GM12878 (cell line): Measurements from ENCODE around the gene COL1A1. TPM values are rescaled to one million over a fixed set of nuclear protein-coding genes. Genes with fewer than 3 reads are reported as not detected.

Experiments
- ATAC-seq: fragments of 200-7000 bp; cut with Tn5 transposase; 3 replicates; pipeline ENCODE4 v1.9.1; 2020; ENCODE audit warnings: mild to moderate bottlenecking, moderate library complexity
- BruUV-seq: library from RNA; stranded (reverse); fragments of 400-500 nt; replicated peaks from 2 replicates; lab custom pipeline; 2021; lab: Mats Ljungman, UMichigan
- CTCF ChIA-PET: fragments of 300-600 bp; sonication (Branson Sonifier 250); formaldehyde crosslinking; extraction: SDS; loops from one replicate; lab custom pipeline; 2021; ENCODE audit warnings: inconsistent platforms; lab: Yijun Ruan, JAX
- POLR2A ChIA-PET: fragments of 350-600 bp; formaldehyde crosslinking; extraction: SDS; loops from one replicate; lab custom pipeline; 2021; ENCODE audit warnings: inconsistent platforms; lab: Charles Lee
- RAD21 ChIA-PET: fragments of 300-600 bp; sonication (Branson Sonifier 250); formaldehyde crosslinking; loops from one replicate; lab custom pipeline; 2023; ENCODE audit warnings: antibody characterized with exemption; ENCODE audit not compliant: unreplicated experiment; lab: Charles Lee
- SMC1A ChIA-PET: fragments of 300-600 bp; sonication (Branson Sonifier 250); formaldehyde crosslinking; loops from one replicate; lab custom pipeline; 2023; ENCODE audit not compliant: unreplicated experiment, uncharacterized antibody; lab: Charles Lee
- DNase-seq: peaks from one replicate; pipeline ENCODE4 v3.0.0-alpha.2; 2011; ENCODE audit warnings: low read depth, low spot score
- FAIRE-seq: peaks from 3 replicates; lab custom pipeline; 2011; peaks lifted over from hg19 to GRCh38; lab: Jason Lieb, UNC
- H2AFZ ChIP-seq: 2 replicates; pipeline ENCODE4 v1.6.0; 2011; ENCODE audit warnings: low read depth, low read length, control low read depth; ENCODE audit not compliant: control insufficient read depth
- H3K27ac ChIP-seq: 2 replicates; pipeline ENCODE4 v1.5.1; 2011; ENCODE audit warnings: control low read depth; ENCODE audit not compliant: control insufficient read depth, insufficient read depth
- H3K27me3 ChIP-seq, 2 experiments: replicated peaks in 1 of 2; 2 replicates each; pipeline versions ENCODE4 v1.6.0 to v1.6.1; 2011; ENCODE audit warnings: low read length in 1 of 2; ENCODE audit not compliant: control insufficient read depth in 2 of 2, insufficient read depth in 2 of 2
- H3K36me3 ChIP-seq, 2 experiments: 2 replicates each; pipeline ENCODE4 v1.5.1; 2011; ENCODE audit warnings: low read length in 1 of 2; ENCODE audit not compliant: control insufficient read depth in 2 of 2, insufficient read depth in 2 of 2
- H3K4me1 ChIP-seq: 2 replicates; pipeline ENCODE4 v1.6.1; 2011; ENCODE audit warnings: mild to moderate bottlenecking, low read length, moderate library complexity, mixed read lengths; ENCODE audit not compliant: control insufficient read depth, insufficient read depth
- H3K4me2 ChIP-seq: 2 replicates; pipeline ENCODE4 v1.6.0; 2011; ENCODE audit warnings: control low read depth; ENCODE audit not compliant: control insufficient read depth, insufficient read depth
- H3K4me3 ChIP-seq: fragments of 200-600 bp; sonication (generic); 2 replicates; pipeline ENCODE4 v1.5.1; 2016
- H3K79me2 ChIP-seq: 2 replicates; pipeline ENCODE4 v1.6.0; 2011; ENCODE audit warnings: low read length; ENCODE audit not compliant: control insufficient read depth, insufficient read depth
- H3K9ac ChIP-seq: 2 replicates; pipeline ENCODE4 v1.8.0; 2011; ENCODE audit warnings: low read length, control low read depth, mixed read lengths; ENCODE audit not compliant: control insufficient read depth, insufficient read depth
- H3K9me3 ChIP-seq: replicated peaks from 3 replicates; pipeline ENCODE4 v1.5.1; 2011; ENCODE audit warnings: mild to moderate bottlenecking, low read length; ENCODE audit not compliant: control insufficient read depth, insufficient read depth
- H4K20me1 ChIP-seq: 2 replicates; pipeline ENCODE4 v1.6.0; 2011; ENCODE audit not compliant: control insufficient read depth, insufficient read depth
- ATF2 ChIP-seq: IDR thresholded peaks from 2 replicates; pipeline ENCODE4 v1.6.1; 2012; ENCODE audit warnings: low read length, inconsistent platforms
- BACH1 ChIP-seq: fragments of 450-650 bp; IDR thresholded peaks from 2 replicates; pipeline ENCODE4 v1.6.1; 2017; ENCODE audit warnings: mild to moderate bottlenecking, borderline replicate concordance
- BCL11A ChIP-seq: IDR thresholded peaks from 2 replicates; pipeline ENCODE4 v1.6.1; 2011; ENCODE audit warnings: low read depth, low read length
- CHD1 ChIP-seq: IDR thresholded peaks from 2 replicates; pipeline ENCODE4 v1.6.1; 2012; ENCODE audit warnings: low read depth, low read length, improper control_type of control experiment
- FOS ChIP-seq: IDR thresholded peaks from 3 replicates; pipeline ENCODE4 v1.6.1; 2011; ENCODE audit warnings: borderline replicate concordance; ENCODE audit not compliant: insufficient read length; ENCODE audit errors: extremely low read depth
- LARP7 ChIP-seq: fragments of 450-650 bp; IDR thresholded peaks from 2 replicates; pipeline ENCODE4 v1.6.1; 2017; ENCODE audit warnings: mild to moderate bottlenecking
- MLLT1 ChIP-seq: fragments of 450-650 bp; IDR thresholded peaks from 2 replicates; pipeline ENCODE4 v1.6.1; 2016; ENCODE audit warnings: mild to moderate bottlenecking
- NKRF ChIP-seq: fragments of 450-650 bp; conservative IDR thresholded peaks from 2 replicates; pipeline ENCODE4 v1.6.1; 2017; ENCODE audit warnings: mild to moderate bottlenecking, moderate library complexity
- PAX5 ChIP-seq: IDR thresholded peaks from 2 replicates; pipeline ENCODE4 v1.6.1; 2011; ENCODE audit warnings: low read depth, low read length, borderline replicate concordance
- TAF1 ChIP-seq: IDR thresholded peaks from 2 replicates; pipeline ENCODE4 v1.6.1; 2011; ENCODE audit warnings: mild to moderate bottlenecking, low read depth, low read length, borderline replicate concordance
- WGBS: methylation state at CpG from one replicate; pipeline ENCODE4 v1.1.6; 2016; ENCODE audit warnings: low lambda C conversion rate; ENCODE audit not compliant: insufficient replicate concordance, insufficient coverage; ENCODE audit errors: missing lambda C conversion rate; 5-methylcytosine and 5-hydroxymethylcytosine counted together
- in situ Hi-C: fragments of 300-500 bp; cut with MboI; formaldehyde crosslinking; loops from 9 replicates; pipeline ENCODE4 v1.14.3; 2018; ENCODE audit warnings: mixed read lengths
- intact Hi-C: fragments of 100-400 bp; cut with micrococcal nuclease; formaldehyde crosslinking; loops from one replicate; pipeline ENCODE4 v1.14.2; 2022; ENCODE audit not compliant: unreplicated experiment
- polyA plus RNA-seq, 11 experiments: library from polyadenylated mRNA; depleted of rRNA in 4 of 11; unstranded in 6 of 11; stranded (reverse) in 5 of 11; fragments of >200 nt; fragmentation: Nextera tagmentation in 4 of 11; fragmentation: Illumina TruSeq in 1 of 11; extraction: Ambion mirVana in 4 of 11; extraction: Trizol in 1 of 11; gene quantifications; 1 replicate in 1 of 11; 2 replicates in 10 of 11; pipeline versions ENCODE4 v1.2.1 to v1.2.3, GENCODE V29; 2011 to 2016; ENCODE audit warnings: inconsistent platforms in 2 of 11, missing spikeins in 2 of 11, low read depth in 1 of 11
- total RNA-seq, 4 experiments: library from RNA; depleted of rRNA in 3 of 4; stranded (reverse); fragments of >200 nt in 3 of 4; fragmentation: Illumina TruSeq in 1 of 4; extraction: Trizol in 1 of 4; gene quantifications; 2 replicates each; pipeline versions ENCODE4 v1.2.1 to v1.2.3, GENCODE V29; 2013 to 2021

COL1A1 gene
- total and polyA plus RNA-seq, 10 of the 15 experiments (the other 5 are each of a cell fraction or from before 2014, with no cell fraction given): 0.18 to 7.7 (median 2.3) TPM

- Histone ChIP-seq H3K27ac (peak within 1 kb of the TSS; percentile 89), H3K9me3 (no peaks in the 10 kb centered on the region), H3K4me3 (peak within 1 kb of the TSS; percentile 95), H2AFZ (peak within 1 kb of the TSS; percentile 71), H3K4me2 (peak within 1 kb of the TSS; percentile 89), H3K79me2 (peaks cover 61% of the 10 kb centered on the region), H4K20me1 (no peaks in the 10 kb centered on the region; the same call in none of the 2 replicates), H3K27me3 (no peaks in the 10 kb centered on the region), H3K36me3 (peaks cover 0 to 6% of the 10 kb centered on the region in 2 experiments; a peak in 3 of 4 replicates), H3K4me1 (peaks cover 49% of the 10 kb centered on the region), H3K9ac (peak within 1 kb of the TSS; percentile 88)
- ChIA-PET SMC1A (interaction anchor here (1.0 to 3.6 kb wide), 5 partner anchors 11 to 56 kb away, joined by 3 to 31 read pairs (median 4); no protein-coding TSS in a partner anchor), CTCF (interaction anchor here (0.7 to 9.3 kb wide), 9 partner anchors 10 to 58 kb away, joined by 3 to 99 read pairs (median 13); no protein-coding TSS in a partner anchor), POLR2A (interaction anchor here (0.6 to 2.7 kb wide), 8 partner anchors 10 to 1881 kb away, joined by 3 to 18 read pairs (median 3); no protein-coding TSS in a partner anchor), RAD21 (interaction anchor here (2.3 to 3.5 kb wide), 3 partner anchors 11 to 56 kb away, joined by 12 to 17 read pairs (median 15); partner anchors contain the start of gene SGCA)
- DNase-seq (no peak), FAIRE-seq (no peak), ATAC-seq (no peak)
- intact Hi-C loops: no loop called here
- under 1% methylated on average over 52 of the region's 69 CpGs for WGBS
- in situ Hi-C loops: no loop called here
- TSS peak; percentile 56 for BruUV-seq
- TF ChIP-seq FOS: no peak
- peak; percentile 54 for TF ChIP-seq MLLT1
- TF ChIP-seq NKRF: peak; percentile 15; the same call in 1 of the 2 replicates
- 0 out of 2 replicates have a peak, but pooled peaks have one; percentile 26 for TF ChIP-seq CHD1
- TF ChIP-seq BACH1: peak; percentile 58; the same call in 1 of the 2 replicates
- no peak for TF ChIP-seq PAX5
- 0 out of 2 replicates have a peak, but pooled peaks have one; percentile 3 for TF ChIP-seq BCL11A
- no peak for TF ChIP-seq ATF2
- TF ChIP-seq LARP7: peak; percentile 39
- no peak for TF ChIP-seq TAF1
Measured at GRCh38 chr17:50150354-50151040, 50.9 kb downstream of the COL1A1 start, which contains the start of gene PPP1R9B. Gene PPP1R9B, minus strand, starts transcription at chr17:50150677. Its CDS starts 164 bp downstream, at chr17:50150513.
